Large intestine (tissue), 3 donors: ENCODE data around the gene AGTPBP1. TPM values are rescaled to one million over a fixed set of nuclear protein-coding genes. Genes with fewer than 3 reads are reported as not detected.

ENCODE experiments used
- DNase-seq, 2 donors: peaks; one replicate each; pipeline versions ENCODE4 v3.0.0 to v3.0.0-alpha.2; 2013
- H3K27ac ChIP-seq: one replicate; pipeline ENCODE4 v1.5.1; 2013; ENCODE audit warnings: low read length
- H3K27me3 ChIP-seq: 2 replicates; pipeline ENCODE4 v1.6.1; 2013; ENCODE audit warnings: low read length; ENCODE audit not compliant: control insufficient read depth, insufficient read depth
- H3K36me3 ChIP-seq: 2 replicates; pipeline ENCODE4 v1.6.1; 2013; ENCODE audit warnings: low read length; ENCODE audit not compliant: control insufficient read depth, insufficient read depth
- H3K4me1 ChIP-seq: one replicate; pipeline ENCODE4 v1.6.1; 2013; ENCODE audit warnings: low read length; ENCODE audit not compliant: control insufficient read depth, insufficient read depth
- H3K4me3 ChIP-seq: one replicate; pipeline ENCODE4 v1.5.1; 2013; ENCODE audit warnings: low read length
- H3K9me3 ChIP-seq: one replicate; pipeline ENCODE4 v1.6.1; 2013; ENCODE audit warnings: mild to moderate bottlenecking, low read depth, low read length, moderate library complexity; ENCODE audit not compliant: control insufficient read depth
- WGBS: methylation state at CpG from one replicate; pipeline ENCODE4 v1.1.5; 2013; ENCODE audit warnings: low lambda C conversion rate; ENCODE audit not compliant: insufficient coverage; 5-methylcytosine and 5-hydroxymethylcytosine counted together
- polyA plus RNA-seq: library from polyadenylated mRNA; unstranded; fragments of 120-200 nt; gene quantifications from one replicate; pipeline ENCODE4 v1.2.1, GENCODE V29; 2013

AGTPBP1 gene
- polyA plus RNA-seq, 1 donor: 12.9 TPM

- no peaks in the 10 kb centered on the region for H3K27me3 ChIP-seq
- no peaks in the 10 kb centered on the region for H3K4me1 ChIP-seq
- no peak overlapping the region for H3K4me3 ChIP-seq
- no peak overlapping the region for H3K27ac ChIP-seq
- H3K9me3 ChIP-seq: no peaks in the 10 kb centered on the region
- H3K36me3 ChIP-seq: no peaks in the 10 kb centered on the region
- no peak for DNase-seq
Measured at GRCh38 chr9:85685081-85685480, 56.7 kb downstream of the AGTPBP1 start.

GRCh38 chr9:85676790-85677189 lies 65.0 kb downstream of the AGTPBP1 start:
- WGBS: 94% methylated on average over 2 of the region's 2 CpGs
- DNase-seq: no peak
- no peak overlapping the region for H3K4me3 ChIP-seq
- H3K36me3 ChIP-seq: no peaks in the 10 kb centered on the region
- H3K27ac ChIP-seq: no peak overlapping the region
- no peaks in the 10 kb centered on the region for H3K4me1 ChIP-seq
- H3K27me3 ChIP-seq: no peaks in the 10 kb centered on the region
- H3K9me3 ChIP-seq: no peaks in the 10 kb centered on the region

DNA sequence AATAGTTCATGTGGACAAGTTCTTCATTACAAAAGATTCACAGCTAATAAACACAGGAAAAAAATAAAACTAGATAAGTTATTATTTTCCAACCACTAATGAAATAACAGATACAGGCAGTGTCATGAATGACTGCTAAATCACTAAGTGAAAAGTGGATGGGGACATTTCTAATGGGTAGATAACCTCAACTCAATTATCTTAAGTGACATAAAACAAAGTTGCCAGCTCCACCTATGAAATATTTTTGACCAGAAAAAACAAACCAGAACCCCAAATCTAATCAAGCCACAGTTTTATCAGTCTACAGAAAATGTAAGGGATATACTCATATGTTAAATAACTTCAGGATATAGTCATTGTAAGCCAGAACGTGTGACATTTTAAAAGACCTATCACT lies 74.4 kb downstream of the AGTPBP1 start:
- H3K27me3 ChIP-seq: no peaks in the 10 kb centered on the region
- no peak overlapping the region for H3K27ac ChIP-seq
- H3K4me1 ChIP-seq: no peaks in the 10 kb centered on the region
- no peak for DNase-seq
- no peaks in the 10 kb centered on the region for H3K36me3 ChIP-seq
- H3K4me3 ChIP-seq: no peak overlapping the region
- H3K9me3 ChIP-seq: no peaks in the 10 kb centered on the region
- no CpG with 5 or more reads among the region's 1 CpG for WGBS

- Histone ChIP-seq H3K27me3 (no peaks in the 10 kb centered on the region), H3K9me3 (no peaks in the 10 kb centered on the region), H3K36me3 (no peaks in the 10 kb centered on the region), H3K4me3 (no peak overlapping the region), H3K27ac (no peak overlapping the region), H3K4me1 (no peaks in the 10 kb centered on the region)
- 96% methylated on average over 2 of the region's 2 CpGs for WGBS
- no peak for DNase-seq
Measured at GRCh38 chr9:85666086-85666485, 75.7 kb downstream of the AGTPBP1 start.

GRCh38 chr9:85662573-85662972 lies 79.2 kb downstream of the AGTPBP1 start:
- no peak for DNase-seq
- H3K36me3 ChIP-seq: no peaks in the 10 kb centered on the region
- no peaks in the 10 kb centered on the region for H3K4me1 ChIP-seq
- no peaks in the 10 kb centered on the region for H3K9me3 ChIP-seq
- no peak overlapping the region for H3K4me3 ChIP-seq
- 88% methylated on average over 1 of the region's 1 CpG for WGBS
- H3K27ac ChIP-seq: no peak overlapping the region
- H3K27me3 ChIP-seq: no peaks in the 10 kb centered on the region

DNA sequence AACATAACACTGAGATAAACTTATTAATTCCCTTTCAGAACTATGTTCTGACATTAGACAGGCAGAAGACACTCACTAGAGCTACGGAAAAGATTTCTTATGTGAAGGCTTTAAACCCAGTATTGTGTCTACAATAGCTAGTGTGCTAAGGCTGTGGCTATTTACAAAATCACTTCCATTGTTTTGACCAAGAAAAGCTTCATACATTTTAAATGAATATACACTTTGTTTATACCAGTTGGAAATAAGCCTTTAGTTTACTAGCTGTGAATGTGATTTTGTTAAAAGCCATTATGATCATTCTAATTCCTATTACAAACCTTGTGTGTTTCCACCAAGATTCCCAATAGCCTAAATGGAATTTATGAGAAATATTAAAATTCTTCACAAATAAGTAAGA lies 83.0 kb downstream of the AGTPBP1 start:
- WGBS: 100% methylated on average over 1 of the region's 1 CpG
- Histone ChIP-seq H3K4me1 (no peaks in the 10 kb centered on the region), H3K27ac (no peak overlapping the region), H3K36me3 (no peaks in the 10 kb centered on the region), H3K27me3 (no peaks in the 10 kb centered on the region), H3K9me3 (no peaks in the 10 kb centered on the region), H3K4me3 (no peak overlapping the region)
- no peak for DNase-seq

GRCh38 chr9:85653153-85653552 lies 88.6 kb downstream of the AGTPBP1 start:
- Histone ChIP-seq H3K9me3 (no peaks in the 10 kb centered on the region), H3K36me3 (peaks cover 4% of the 10 kb centered on the region), H3K4me1 (no peaks in the 10 kb centered on the region), H3K27ac (no peak overlapping the region), H3K4me3 (no peak overlapping the region), H3K27me3 (no peaks in the 10 kb centered on the region)
- DNase-seq: no peak
- WGBS: 100% methylated on average over 3 of the region's 4 CpGs

GRCh38 chr9:85647571-85647970 lies 94.2 kb downstream of the AGTPBP1 start:
- no peak for DNase-seq
- Histone ChIP-seq H3K36me3 (no peaks in the 10 kb centered on the region), H3K27me3 (no peaks in the 10 kb centered on the region), H3K27ac (no peak overlapping the region), H3K4me3 (no peak overlapping the region), H3K9me3 (no peaks in the 10 kb centered on the region), H3K4me1 (no peaks in the 10 kb centered on the region)
- whole genome bisulfite sequencing: 100% methylated on average over 1 of the region's 1 CpG

- WGBS: 90% methylated on average over 3 of the region's 3 CpGs
- DNase-seq: no peak
- H3K4me3 ChIP-seq: no peak overlapping the region
- no peaks in the 10 kb centered on the region for H3K9me3 ChIP-seq
- no peaks in the 10 kb centered on the region for H3K27me3 ChIP-seq
- no peaks in the 10 kb centered on the region for H3K36me3 ChIP-seq
- no peak overlapping the region for H3K27ac ChIP-seq
- H3K4me1 ChIP-seq: no peaks in the 10 kb centered on the region
Measured at GRCh38 chr9:85645909-85646627, 95.7 kb downstream of the AGTPBP1 start.

DNA sequence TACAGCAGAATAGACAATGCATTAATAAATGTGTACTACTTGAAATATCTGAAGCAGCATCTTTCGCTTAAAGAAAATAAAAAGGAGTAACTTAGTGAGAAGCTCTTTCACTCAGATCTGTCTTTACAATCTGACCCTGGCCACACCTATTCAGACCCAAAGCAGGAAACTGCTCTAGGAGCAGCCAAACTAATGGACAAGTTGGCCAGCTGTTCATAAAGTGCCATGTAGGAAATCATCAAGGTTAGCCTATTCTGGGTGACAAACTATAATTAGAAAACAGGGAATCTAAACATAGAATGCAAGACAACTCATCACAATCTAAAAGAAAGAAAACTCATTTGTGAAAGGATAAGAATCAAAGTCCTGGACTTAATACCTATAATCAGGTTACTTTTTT lies 101.3 kb downstream of the AGTPBP1 start:
- H3K27ac ChIP-seq: no peak overlapping the region
- no peak for DNase-seq
- no CpG with 5 or more reads among the region's 1 CpG for WGBS
- H3K4me1 ChIP-seq: no peaks in the 10 kb centered on the region
- no peaks in the 10 kb centered on the region for H3K9me3 ChIP-seq
- H3K36me3 ChIP-seq: no peaks in the 10 kb centered on the region
- no peak overlapping the region for H3K4me3 ChIP-seq
- H3K27me3 ChIP-seq: no peaks in the 10 kb centered on the region

DNA sequence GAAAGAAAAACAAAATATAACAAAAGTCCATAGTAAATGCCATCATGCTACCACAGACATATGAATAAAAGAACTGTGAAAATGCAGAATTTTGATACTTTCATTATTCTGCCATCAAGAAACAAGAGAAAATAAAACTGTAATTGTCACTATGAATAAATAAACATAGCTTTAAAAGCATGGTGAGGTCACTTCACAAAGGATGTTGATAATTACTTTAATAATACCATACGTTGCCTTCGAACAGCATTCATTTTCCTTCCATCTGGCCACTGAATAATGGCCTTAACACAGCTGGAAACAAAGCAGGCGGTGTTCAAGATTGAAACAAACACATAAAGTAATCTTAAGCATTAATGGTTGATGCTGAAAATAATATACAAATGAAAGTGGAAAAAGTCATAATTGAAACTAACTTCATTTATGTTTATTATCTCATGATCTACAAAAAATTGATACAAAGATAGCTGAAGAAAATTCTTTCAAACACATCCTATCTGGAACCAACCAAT lies 102.0 kb downstream of the AGTPBP1 start:
- no peak for DNase-seq
- 92% methylated on average over 2 of the region's 3 CpGs for WGBS
- no peaks in the 10 kb centered on the region for H3K9me3 ChIP-seq
- H3K27ac ChIP-seq: no peak overlapping the region
- H3K4me3 ChIP-seq: no peak overlapping the region
- H3K36me3 ChIP-seq: no peaks in the 10 kb centered on the region
- no peaks in the 10 kb centered on the region for H3K27me3 ChIP-seq
- no peaks in the 10 kb centered on the region for H3K4me1 ChIP-seq
